Neural cell (in vitro differentiated cells): ENCODE data around the gene HS3ST6. TPM values are rescaled to one million over a fixed set of nuclear protein-coding genes. Genes with fewer than 3 reads are reported as not detected.

Experiments used
- H2AFZ ChIP-seq: fragments of 200-600, 300-800 bp; sonication (generic), shearing (Covaris generic); 2 replicates; pipeline ENCODE4 v1.6.0; 2014; ENCODE audit warnings: low read depth, mild to moderate bottlenecking, antibody characterized with exemption, low read length, moderate library complexity
- H3F3A ChIP-seq: fragments of 200-600 bp; shearing (Covaris generic); 2 replicates; pipeline ENCODE4 v1.6.1; 2016; ENCODE audit warnings: mild to moderate bottlenecking, moderate library complexity, mixed read lengths, antibody characterized with exemption, low read length; ENCODE audit not compliant: insufficient read depth, poor library complexity, severe bottlenecking
- H3K27ac ChIP-seq: fragments of 200-600, 300-800 bp; sonication (generic), shearing (Covaris generic); 2 replicates; pipeline ENCODE4 v1.5.1; 2014; ENCODE audit warnings: mild to moderate bottlenecking, low read length, moderate library complexity
- H3K27me3 ChIP-seq: fragments of 300-800, 200-600 bp; sonication (generic), shearing (Covaris generic); 2 replicates; pipeline ENCODE4 v1.6.0; 2014; ENCODE audit warnings: mild to moderate bottlenecking, low read depth, low read length, moderate library complexity; ENCODE audit not compliant: insufficient read depth
- H3K36me3 ChIP-seq: fragments of 300-800, 200-600 bp; sonication (generic), shearing (Covaris generic); 2 replicates; pipeline ENCODE4 v1.5.1; 2014; ENCODE audit warnings: mild to moderate bottlenecking, antibody characterized with exemption, low read length, moderate library complexity; ENCODE audit not compliant: insufficient read depth
- H3K4me2 ChIP-seq: fragments of 300-800, 200-600 bp; sonication (generic), shearing (Covaris generic); 2 replicates; pipeline ENCODE4 v1.6.0; 2014; ENCODE audit warnings: mild to moderate bottlenecking, low read length
- H3K4me3 ChIP-seq: fragments of 300-800, 200-600 bp; sonication (generic), shearing (Covaris generic); 2 replicates; pipeline ENCODE4 v1.5.1; 2014; ENCODE audit warnings: mild to moderate bottlenecking, low read length, moderate library complexity
- H3K79me2 ChIP-seq: fragments of 200-600 bp; shearing (Covaris generic); replicated peaks from 2 replicates; pipeline ENCODE4 v1.6.0; 2014; ENCODE audit warnings: mild to moderate bottlenecking, low read length, moderate library complexity; ENCODE audit not compliant: insufficient read depth
- H3K9ac ChIP-seq: fragments of 300-800, 200-600 bp; sonication (generic), shearing (Covaris generic); 2 replicates; pipeline ENCODE4 v1.6.1; 2016; ENCODE audit warnings: mild to moderate bottlenecking, low read length, mixed read lengths
- H3K9me2 ChIP-seq: fragments of 200-600 bp; shearing (Covaris generic); 2 replicates; pipeline ENCODE4 v1.6.1; 2016; ENCODE audit warnings: mild to moderate bottlenecking, low read length, mixed read lengths; ENCODE audit not compliant: insufficient read depth
- H3K9me3 ChIP-seq: fragments of 200-600, 300-800 bp; sonication (generic), shearing (Covaris generic); 2 replicates; pipeline ENCODE4 v1.6.1; 2016; ENCODE audit warnings: mild to moderate bottlenecking, mixed run types, low read length, moderate library complexity, mixed read lengths
- H4K20me1 ChIP-seq: fragments of 200-600 bp; shearing (Covaris generic); 2 replicates; pipeline ENCODE4 v1.6.1; 2016; ENCODE audit warnings: mild to moderate bottlenecking, mixed run types; ENCODE audit not compliant: insufficient read depth
- CTCF ChIP-seq: fragments of 450-650 bp; IDR thresholded peaks from 2 replicates; pipeline ENCODE4 v1.5.1; 2014; ENCODE audit warnings: antibody characterized with exemption, mild to moderate bottlenecking, moderate library complexity; ENCODE audit not compliant: poor library complexity, severe bottlenecking
- EP300 ChIP-seq: fragments of 450-650 bp; conservative IDR thresholded peaks from 2 replicates; pipeline ENCODE4 v1.6.1; 2014; ENCODE audit warnings: antibody characterized with exemption, mild to moderate bottlenecking, moderate library complexity; ENCODE audit not compliant: poor library complexity, severe bottlenecking
- EZH2 ChIP-seq: fragments of 200-600, 300-800 bp; shearing (Covaris generic), sonication (generic); IDR thresholded peaks from 2 replicates; pipeline ENCODE4 v1.6.1; 2014; ENCODE audit warnings: antibody characterized with exemption, low read length, borderline replicate concordance, mild to moderate bottlenecking; ENCODE audit not compliant: insufficient read depth, poor library complexity, severe bottlenecking
- MXI1 ChIP-seq: fragments of 450-650 bp; conservative IDR thresholded peaks from 2 replicates; pipeline ENCODE4 v1.6.1; 2014; ENCODE audit warnings: antibody characterized with exemption, mild to moderate bottlenecking; ENCODE audit not compliant: poor library complexity, severe bottlenecking
- POLR2AphosphoS5 ChIP-seq: IDR thresholded peaks from 2 replicates; pipeline ENCODE4 v1.6.1; 2012
- RAD21 ChIP-seq: fragments of 450-650 bp; conservative IDR thresholded peaks from 2 replicates; pipeline ENCODE4 v1.6.1; 2014; ENCODE audit warnings: antibody characterized with exemption, mild to moderate bottlenecking, moderate library complexity
- REST ChIP-seq: IDR thresholded peaks from 2 replicates; pipeline ENCODE4 v1.6.1; 2012; ENCODE audit warnings: borderline replicate concordance
- SMC3 ChIP-seq: fragments of 450-650 bp; conservative IDR thresholded peaks from 2 replicates; pipeline ENCODE4 v1.6.1; 2014; ENCODE audit warnings: antibody characterized with exemption, mild to moderate bottlenecking, moderate library complexity; ENCODE audit not compliant: poor library complexity
- TAF1 ChIP-seq: IDR thresholded peaks from 2 replicates; pipeline ENCODE4 v1.6.1; 2012; ENCODE audit warnings: low read depth
- polyA plus RNA-seq: library from polyadenylated mRNA; depleted of rRNA; stranded (reverse); fragments of >200 nt; gene quantifications from 2 replicates; pipeline ENCODE4 v1.2.3, GENCODE V29; 2014

Gene HS3ST6
- polyA plus RNA-seq, 1 donor from 2014 or later = not detected

- H3K4me2 ChIP-seq = no peak overlapping the region
- no peaks in the 10 kb centered on the region for H3K79me2 ChIP-seq
- H3K9ac ChIP-seq = no peak overlapping the region
- peaks cover 61% of the 10 kb centered on the region for H3K27me3 ChIP-seq
- H3F3A ChIP-seq = no peaks in the 10 kb centered on the region
- no peaks in the 10 kb centered on the region for H4K20me1 ChIP-seq
- no peak overlapping the region for H3K27ac ChIP-seq
- peak overlapping the region; percentile 47 for H3K4me3 ChIP-seq
- no peaks in the 10 kb centered on the region for H3K9me2 ChIP-seq
- H3K9me3 ChIP-seq = no peaks in the 10 kb centered on the region
- H3K36me3 ChIP-seq = no peaks in the 10 kb centered on the region
- no peak overlapping the region for H2AFZ ChIP-seq
- TF ChIP-seq TAF1 (no peak), CTCF (no peak), REST (no peak), EZH2 (no peak), RAD21 (no peak), EP300 (no peak), MXI1 (no peak), SMC3 (no peak), POLR2AphosphoS5 (no peak)
Observed at GRCh38 chr16:1917056-1917664, 1.1 kb downstream of the HS3ST6 start.

GRCh38 chr16:1916640-1916990 lies 1.6 kb downstream of the HS3ST6 start:
- Histone ChIP-seq H3F3A (no peaks in the 10 kb centered on the region), H3K9me3 (no peaks in the 10 kb centered on the region)

More at GRCh38 chr16:1916640-1916990, 1.6 kb downstream of the HS3ST6 start:
- Histone ChIP-seq H4K20me1 (no peaks in the 10 kb centered on the region), H3K36me3 (no peaks in the 10 kb centered on the region), H2AFZ (no peak overlapping the region), H3K27me3 (peaks cover 61% of the 10 kb centered on the region), H3K9me2 (no peaks in the 10 kb centered on the region), H3K79me2 (no peaks in the 10 kb centered on the region), H3K4me2 (no peak overlapping the region), H3K27ac (no peak overlapping the region), H3K4me3 (no peak overlapping the region), H3K9ac (no peak overlapping the region)
- TF ChIP-seq REST = no peak
- no peak for TF ChIP-seq POLR2AphosphoS5
- no peak for TF ChIP-seq EP300
- no peak for TF ChIP-seq MXI1
- no peak for TF ChIP-seq RAD21
- no peak for TF ChIP-seq EZH2
- TF ChIP-seq CTCF = no peak
- TF ChIP-seq SMC3 = no peak
- no peak for TF ChIP-seq TAF1
